ENCODE results near the gene TDG. TPM values are rescaled to one million over a fixed set of nuclear protein-coding genes. Genes with fewer than 3 reads are reported as not detected.

The TDG gene
- total and polyA plus RNA-seq, 2 donors from 2014 or later = 9.2 to 17.2 TPM

- H3K9ac ChIP-seq (ENCODE audit: low read length in 3 of 3) = peak overlapping the region; percentile 76 to 100 (median 93)
- H3K4me1 ChIP-seq (ENCODE audit: control insufficient read depth in 2 of 3, insufficient read depth in 2 of 3, low read depth in 1 of 3, low read length in 3 of 3) = peaks cover 0 to 17% (median 10%) of the 10 kb centered on the region in 3 donors
- intact Hi-C loops (cut with DNase I) = no loop called here
Observed at GRCh38 chr12:103964805-103965204, 867 bp upstream of the TDG start.

GRCh38 chr12:103965255-103965589, 450 bp upstream of the TDG start:
- intact Hi-C loops (cut with DNase I) = no loop called here
- Histone ChIP-seq H3K9ac (ENCODE audit: low read length in 3 of 3) (peak overlapping the region; percentile 76 to 100 (median 93)), H3K36me3 (ENCODE audit: control insufficient read depth in 2 of 3, insufficient read depth in 3 of 3, low read length in 3 of 3) (peaks cover 0 to 2% (median 0%) of the 10 kb centered on the region in 3 donors), H3K4me3 (ENCODE audit: low read length in 3 of 3) (peak overlapping the region; percentile 83 to 100 (median 84)), H3K27me3 (ENCODE audit: control insufficient read depth, insufficient read depth, low read length) (no peaks in the 10 kb centered on the region), H3K4me1 (ENCODE audit: control insufficient read depth in 2 of 3, insufficient read depth in 2 of 3, low read depth in 1 of 3, low read length in 3 of 3) (peaks cover 0 to 17% (median 10%) of the 10 kb centered on the region in 3 donors), H3K27ac (ENCODE audit: low read depth in 2 of 2, low read length in 2 of 2) (peak overlapping the region; percentile 64 to 93), H3K9me3 (ENCODE audit: control insufficient read depth in 2 of 3, insufficient read depth in 1 of 3, low read length in 3 of 3) (no peaks in the 10 kb centered on the region)
- DNase-seq = no peak
- no peak for TF ChIP-seq CTCF (IDR thresholded peaks at IDR 0.05; ENCODE audit: borderline replicate concordance, extremely low read depth, insufficient read depth)
- no peak for FAIRE-seq

More at GRCh38 chr12:103964805-103965204, 867 bp upstream of the TDG start:
- FAIRE-seq (no peak), DNase-seq (peak in 1 of 5 donors; percentile 26)
- Histone ChIP-seq H3K4me3 (ENCODE audit: low read length in 3 of 3) (peak overlapping the region; percentile 83 to 100 (median 84)), H3K27me3 (ENCODE audit: control insufficient read depth, insufficient read depth, low read length) (no peaks in the 10 kb centered on the region), H3K9me3 (ENCODE audit: control insufficient read depth in 2 of 3, insufficient read depth in 1 of 3, low read length in 3 of 3) (no peaks in the 10 kb centered on the region), H3K36me3 (ENCODE audit: control insufficient read depth in 2 of 3, insufficient read depth in 3 of 3, low read length in 3 of 3) (peaks cover 0 to 2% (median 0%) of the 10 kb centered on the region in 3 donors), H3K27ac (ENCODE audit: low read depth in 2 of 2, low read length in 2 of 2) (peak overlapping the region; percentile 64 to 93)
- TF ChIP-seq CTCF (IDR thresholded peaks at IDR 0.05; ENCODE audit: borderline replicate concordance, extremely low read depth, insufficient read depth) = no peak

- FAIRE-seq = no peak
- peaks cover 0 to 2% (median 0%) of the 10 kb centered on the region in 3 donors for H3K36me3 ChIP-seq (ENCODE audit: control insufficient read depth in 2 of 3, insufficient read depth in 3 of 3, low read length in 3 of 3)
- intact Hi-C loops (cut with DNase I) = no loop called here
- peak in 1 of 5 donors; percentile 18 for DNase-seq
- peak overlapping the region; percentile 50 to 96 (median 93) for H3K9ac ChIP-seq (ENCODE audit: low read length in 3 of 3)
- H3K27me3 ChIP-seq (ENCODE audit: control insufficient read depth, insufficient read depth, low read length) = no peaks in the 10 kb centered on the region
- peak overlapping the region; percentile 84 to 100 (median 93) for H3K4me3 ChIP-seq (ENCODE audit: low read length in 3 of 3)
- no peak overlapping the region for H3K27ac ChIP-seq (ENCODE audit: low read depth in 2 of 2, low read length in 2 of 2)
- H3K4me1 ChIP-seq (ENCODE audit: control insufficient read depth in 2 of 3, insufficient read depth in 2 of 3, low read depth in 1 of 3, low read length in 3 of 3) = peaks cover 0 to 17% (median 10%) of the 10 kb centered on the region in 3 donors
- no peak for TF ChIP-seq CTCF (IDR thresholded peaks at IDR 0.05; ENCODE audit: borderline replicate concordance, extremely low read depth, insufficient read depth)
- no peaks in the 10 kb centered on the region for H3K9me3 ChIP-seq (ENCODE audit: control insufficient read depth in 2 of 3, insufficient read depth in 1 of 3, low read length in 3 of 3)
Observed at GRCh38 chr12:103966736-103967135, 1.1 kb downstream of the TDG start.

- Histone ChIP-seq H3K9me3 (ENCODE audit: control insufficient read depth in 2 of 3, insufficient read depth in 1 of 3, low read length in 3 of 3) (no peaks in the 10 kb centered on the region), H3K9ac (ENCODE audit: low read length in 3 of 3) (no peak overlapping the region), H3K4me1 (ENCODE audit: control insufficient read depth in 2 of 3, insufficient read depth in 2 of 3, low read depth in 1 of 3, low read length in 3 of 3) (peaks cover 0 to 16% (median 8%) of the 10 kb centered on the region in 3 donors), H3K27me3 (ENCODE audit: control insufficient read depth, insufficient read depth, low read length) (no peaks in the 10 kb centered on the region), H3K36me3 (ENCODE audit: control insufficient read depth in 2 of 3, insufficient read depth in 3 of 3, low read length in 3 of 3) (peaks cover 0 to 2% (median 0%) of the 10 kb centered on the region in 3 donors), H3K4me3 (ENCODE audit: low read length in 3 of 3) (no peak overlapping the region), H3K27ac (ENCODE audit: low read depth in 2 of 2, low read length in 2 of 2) (no peak overlapping the region)
- DNase-seq (no peak), FAIRE-seq (no peak)
- no peak for TF ChIP-seq CTCF (IDR thresholded peaks at IDR 0.05; ENCODE audit: borderline replicate concordance, extremely low read depth, insufficient read depth)
- intact Hi-C loops (cut with DNase I) = no loop called here
Observed at GRCh38 chr12:103969391-103969790, 3.7 kb downstream of the TDG start.

Data from kidney (tissue), 14 donors.